Thymus (tissue), 11 donors: Measurements from ENCODE around the gene PSD4. TPM values are rescaled to one million over a fixed set of nuclear protein-coding genes. Genes with fewer than 3 reads are reported as not detected.
A peak's percentile ranks its signal among the peaks of the same experiment; 100 is the strongest.

ENCODE experiments used
- DNase-seq, 9 donors: peaks; one replicate each; pipeline ENCODE4 v3.0.0-alpha.2; 2013; ENCODE audit warnings: low spot score in 9 of 9, low read depth in 6 of 9, missing footprints in 1 of 9
- H3K27ac ChIP-seq, 2 donors: one replicate each; pipeline ENCODE4 v1.5.1; 2013; ENCODE audit warnings: control low read depth in 1 of 2, low read depth in 1 of 2, low read length in 1 of 2, mild to moderate bottlenecking in 1 of 2, moderate library complexity in 1 of 2
- H3K27me3 ChIP-seq, 2 donors: one replicate each; pipeline ENCODE4 v1.5.1; 2013; ENCODE audit warnings: low read length in 1 of 2; ENCODE audit not compliant: control insufficient read depth in 2 of 2, insufficient read depth in 1 of 2
- H3K36me3 ChIP-seq, 2 donors: one replicate each; pipeline ENCODE4 v1.5.1; 2013; ENCODE audit warnings: low read length in 1 of 2, mild to moderate bottlenecking in 1 of 2, moderate library complexity in 1 of 2; ENCODE audit not compliant: control insufficient read depth in 2 of 2, insufficient read depth in 2 of 2
- H3K4me1 ChIP-seq, 2 donors: one replicate each; pipeline ENCODE4 v1.5.1; 2013; ENCODE audit warnings: low read length in 2 of 2; ENCODE audit not compliant: control insufficient read depth in 2 of 2, insufficient read depth in 2 of 2
- H3K4me3 ChIP-seq, 2 donors: one replicate each; pipeline ENCODE4 v1.5.1; 2013; ENCODE audit warnings: low read length in 2 of 2, control low read depth in 1 of 2, mild to moderate bottlenecking in 1 of 2
- H3K9me3 ChIP-seq, 2 donors: one replicate each; pipeline ENCODE4 v1.5.1; 2013; ENCODE audit warnings: low read length in 1 of 2, mild to moderate bottlenecking in 1 of 2; ENCODE audit not compliant: control insufficient read depth in 2 of 2, insufficient read depth in 1 of 2
- WGBS: extraction: QIAGEN DNeasy Blood & Tissue Kit; methylation state at CpG from one replicate; pipeline ENCODE4 v1.1.7; 2013; 5-methylcytosine and 5-hydroxymethylcytosine counted together
- polyA plus RNA-seq: library from polyadenylated mRNA; stranded (reverse); fragments of 200-250 nt; gene quantifications from one replicate; pipeline ENCODE4 v1.2.3, GENCODE V29; 2013
- total RNA-seq: library from RNA; stranded (reverse); fragments of 120-200 nt; gene quantifications from one replicate; pipeline ENCODE4 v1.2.4, GENCODE V29; 2013
- donor health status: healthy.

PSD4 gene
- total and polyA plus RNA-seq, 2 donors = 81.8 to 92.1 TPM

GRCh38 chr2:113203901-113204519 is 30.2 kb downstream of the PSD4 start:
- 31% methylated on average over 5 of the region's 5 CpGs for WGBS
- Histone ChIP-seq H3K4me3 (no peak overlapping the region), H3K36me3 (peaks cover 36 to 41% of the 10 kb centered on the region in 2 donors), H3K27me3 (no peaks in the 10 kb centered on the region), H3K4me1 (peaks cover 0 to 9% of the 10 kb centered on the region in 2 donors), H3K9me3 (no peaks in the 10 kb centered on the region), H3K27ac (peak overlapping the region in 1 of 2 donors; percentile 3)
- DNase-seq = peak; percentile 49 to 89 (median 79)

- WGBS = 98% methylated on average over 6 of the region's 6 CpGs
- Histone ChIP-seq H3K4me1 (peaks cover 0 to 9% of the 10 kb centered on the region in 2 donors), H3K27me3 (no peaks in the 10 kb centered on the region), H3K36me3 (peaks cover 17 to 20% of the 10 kb centered on the region in 2 donors), H3K27ac (no peak overlapping the region), H3K4me3 (no peak overlapping the region), H3K9me3 (no peaks in the 10 kb centered on the region)
- no peak for DNase-seq
These were observed 32.5 kb downstream of the PSD4 start for GRCh38 chr2:113206251-113206650.

- no peak overlapping the region for H3K4me3 ChIP-seq
- H3K27me3 ChIP-seq = no peaks in the 10 kb centered on the region
- H3K36me3 ChIP-seq = peaks cover 12% of the 10 kb centered on the region in 2 donors
- H3K9me3 ChIP-seq = no peaks in the 10 kb centered on the region
- WGBS = 97% methylated on average over 2 of the region's 2 CpGs
- peaks cover 0 to 11% of the 10 kb centered on the region in 2 donors for H3K4me1 ChIP-seq
- no peak for DNase-seq
- H3K27ac ChIP-seq = no peak overlapping the region
These were observed 33.2 kb downstream of the PSD4 start for GRCh38 chr2:113207021-113207420.

GRCh38 chr2:113208396-113208795 is 34.6 kb downstream of the PSD4 start:
- Histone ChIP-seq H3K9me3 (no peaks in the 10 kb centered on the region), H3K36me3 (peaks cover 0 to 3% of the 10 kb centered on the region in 2 donors), H3K27me3 (peaks cover 0 to 2% of the 10 kb centered on the region in 2 donors), H3K27ac (no peak overlapping the region), H3K4me1 (peaks cover 0 to 11% of the 10 kb centered on the region in 2 donors), H3K4me3 (no peak overlapping the region)
- 98% methylated on average over 5 of the region's 5 CpGs for WGBS
- DNase-seq = no peak

GRCh38 chr2:113209011-113209645 is 35.4 kb downstream of the PSD4 start:
- no peaks in the 10 kb centered on the region for H3K9me3 ChIP-seq
- H3K4me3 ChIP-seq = no peak overlapping the region
- WGBS = 92% methylated on average over 8 of the region's 8 CpGs
- H3K36me3 ChIP-seq = peaks cover 0 to 3% of the 10 kb centered on the region in 2 donors
- peaks cover 0 to 2% of the 10 kb centered on the region in 2 donors for H3K27me3 ChIP-seq
- no peak for DNase-seq
- peaks cover 0 to 9% of the 10 kb centered on the region in 2 donors for H3K4me1 ChIP-seq
- no peak overlapping the region for H3K27ac ChIP-seq

- Histone ChIP-seq H3K4me3 (no peak overlapping the region), H3K27ac (no peak overlapping the region), H3K9me3 (no peaks in the 10 kb centered on the region), H3K36me3 (peaks cover 0 to 3% of the 10 kb centered on the region in 2 donors), H3K4me1 (peaks cover 0 to 5% of the 10 kb centered on the region in 2 donors), H3K27me3 (peaks cover 0 to 2% of the 10 kb centered on the region in 2 donors)
- 90% methylated on average over 15 of the region's 15 CpGs for WGBS
- DNase-seq = no peak
These were observed 35.9 kb downstream of the PSD4 start for GRCh38 chr2:113209646-113210171.

- H3K27ac ChIP-seq = no peak overlapping the region
These were observed 37.7 kb downstream of the PSD4 start for GRCh38 chr2:113211226-113212105.

GRCh38 chr2:113212245-113213060 is 38.7 kb downstream of the PSD4 start:
- H3K4me3 ChIP-seq = no peak overlapping the region

More at GRCh38 chr2:113211226-113212105, 37.7 kb downstream of the PSD4 start:
- Histone ChIP-seq H3K36me3 (peaks cover 0 to 3% of the 10 kb centered on the region in 2 donors), H3K4me1 (peaks cover 0 to 5% of the 10 kb centered on the region in 2 donors), H3K4me3 (no peak overlapping the region), H3K9me3 (no peaks in the 10 kb centered on the region), H3K27me3 (peaks cover 0 to 2% of the 10 kb centered on the region in 2 donors)
- 96% methylated on average over 13 of the region's 13 CpGs for WGBS
- no peak for DNase-seq

More at GRCh38 chr2:113212245-113213060, 38.7 kb downstream of the PSD4 start:
- peaks cover 0 to 2% of the 10 kb centered on the region in 2 donors for H3K27me3 ChIP-seq
- peaks cover 0 to 9% of the 10 kb centered on the region in 2 donors for H3K4me1 ChIP-seq
- no peaks in the 10 kb centered on the region for H3K9me3 ChIP-seq
- H3K36me3 ChIP-seq = peaks cover 0 to 3% of the 10 kb centered on the region in 2 donors
- no peak overlapping the region for H3K27ac ChIP-seq
- 54% methylated on average over 26 of the region's 26 CpGs for WGBS
- DNase-seq = no peak
